T-helper 22 cell (primary cell): ENCODE data around the gene RRBP1.
"Not testable (repeated sequence)": the region's sequence is repeated elsewhere in the genome, so short reads cannot be mapped to it uniquely, and the experiment has no call there.

ENCODE experiments used
- DNase-seq: peaks from one replicate; pipeline ENCODE4 v3.0.0-alpha.2; 2020; ENCODE audit warnings: low read depth

Gene RRBP1

DNA sequence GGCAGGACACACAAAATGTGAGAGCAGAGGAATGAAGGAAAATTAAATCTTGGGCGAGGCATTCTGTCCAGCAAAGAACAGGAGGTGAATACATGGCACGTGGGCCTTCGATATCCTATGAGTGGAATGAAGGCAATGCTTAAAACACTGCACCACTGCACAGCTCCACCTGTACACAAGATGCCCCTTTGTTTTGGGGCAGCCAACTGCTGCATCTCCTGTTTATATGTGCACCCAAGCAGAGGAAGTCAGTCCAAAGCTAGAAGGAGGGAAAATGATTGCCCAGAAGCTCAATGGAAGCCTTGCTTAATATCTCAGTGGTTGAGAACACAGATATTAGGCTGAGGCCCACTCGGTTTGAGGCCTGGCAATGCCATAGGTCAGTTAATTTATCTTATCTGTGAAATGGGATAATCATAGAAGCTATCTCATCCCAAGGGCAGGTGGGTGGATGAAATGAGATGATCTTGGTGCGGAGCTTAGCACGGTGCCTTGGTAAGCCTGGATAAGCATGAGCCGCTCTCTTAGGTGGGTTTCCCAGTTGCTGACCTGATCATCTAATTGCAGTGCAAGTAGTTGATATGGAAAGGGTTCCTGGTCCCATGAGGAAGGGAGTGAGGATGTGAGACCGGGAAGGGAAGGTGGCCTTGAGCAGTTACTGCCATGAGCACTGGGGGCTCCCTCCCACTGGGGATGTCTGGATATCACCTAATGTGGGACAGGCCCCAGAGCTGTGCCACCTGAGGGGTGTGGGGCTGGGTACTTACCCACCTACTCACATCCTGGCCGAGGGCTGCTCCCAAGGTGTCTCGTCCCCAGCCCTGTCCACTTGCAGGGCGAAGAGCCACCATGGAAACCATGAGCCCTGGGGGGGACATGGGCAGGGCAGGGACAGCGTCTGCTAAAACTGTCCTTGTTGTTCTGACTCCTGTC lies 27.6 kb upstream of the RRBP1 start:
- DNase-seq, result no peak

DNA sequence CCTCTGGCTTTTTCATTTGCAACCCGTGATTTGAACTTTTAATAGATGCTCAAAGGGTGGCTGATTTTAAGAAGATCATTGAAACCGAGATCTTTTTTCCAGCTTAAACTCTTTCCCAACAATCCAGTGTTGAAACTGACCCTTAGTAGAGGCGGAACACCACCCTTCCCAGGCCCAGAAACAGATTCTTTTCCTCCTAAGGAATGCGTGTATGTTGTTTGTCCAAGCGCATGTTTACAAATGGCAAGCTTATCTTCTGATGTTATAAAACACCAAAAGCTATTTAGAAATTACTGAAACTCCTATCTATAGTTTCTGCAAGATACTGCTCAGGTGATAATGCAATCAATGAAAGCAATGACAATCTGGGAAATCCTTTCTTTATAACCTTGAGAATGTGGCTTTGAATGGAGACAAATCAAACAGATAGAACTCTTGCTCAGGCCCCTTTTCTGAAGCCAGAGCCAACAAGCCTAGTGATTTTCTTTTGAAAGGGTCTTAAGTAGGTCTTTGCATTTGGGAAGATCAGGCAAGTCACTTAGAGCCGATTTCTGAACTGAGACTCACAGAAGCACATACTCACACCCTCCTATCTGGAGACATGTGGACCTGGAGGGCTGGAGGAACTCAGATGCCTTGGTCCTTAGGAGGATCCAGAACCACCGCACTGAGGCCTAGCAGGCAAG lies 26.8 kb upstream of the RRBP1 start:
- no peak for DNase-seq

DNA sequence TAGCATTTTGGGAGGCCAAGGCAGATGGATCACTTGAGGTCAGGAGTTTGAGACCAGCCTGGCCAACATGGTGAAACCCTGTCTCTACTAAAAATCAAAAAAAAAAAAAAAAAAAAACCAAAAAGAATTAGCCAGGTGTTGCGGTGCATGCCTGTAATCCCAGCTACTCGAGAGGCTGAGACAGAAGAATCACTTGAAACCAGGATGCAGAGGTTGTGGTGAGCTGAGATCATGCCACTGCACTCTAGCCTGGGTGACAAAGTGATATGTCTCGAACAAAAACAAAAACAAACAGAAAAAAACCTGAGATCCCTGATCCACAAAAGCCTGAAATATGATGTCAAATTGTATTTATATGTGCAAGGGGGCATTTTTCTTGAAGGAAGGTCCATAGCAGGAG lies 25.9 kb upstream of the RRBP1 start:
- DNase-seq, result not testable (repeated sequence)

DNA sequence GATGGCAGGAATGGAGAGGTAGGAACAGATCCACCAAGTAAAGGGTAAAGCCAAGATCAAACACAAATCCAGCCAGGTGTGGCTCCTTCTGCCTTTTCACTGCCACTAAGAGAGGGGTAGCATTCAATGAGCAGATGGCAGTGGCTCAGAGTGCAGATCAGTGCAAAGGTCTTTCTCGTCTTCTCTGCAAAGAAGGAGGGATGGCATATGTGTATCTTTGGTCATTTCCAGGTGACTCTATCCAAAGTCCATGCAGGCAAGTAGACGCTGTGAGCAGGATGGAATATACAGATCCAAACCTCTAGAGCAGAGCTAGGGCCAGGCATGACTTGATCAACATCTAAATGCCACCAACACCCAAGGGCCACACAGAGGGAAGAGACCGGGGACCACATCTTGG lies 24.6 kb upstream of the RRBP1 start:
- DNase-seq, result no peak

GRCh38 chr20:17705916-17706315 lies 23.9 kb upstream of the RRBP1 start:
- no peak for DNase-seq

- no peak for DNase-seq
Measured at GRCh38 chr20:17704589-17705317, 22.7 kb upstream of the RRBP1 start.

DNA sequence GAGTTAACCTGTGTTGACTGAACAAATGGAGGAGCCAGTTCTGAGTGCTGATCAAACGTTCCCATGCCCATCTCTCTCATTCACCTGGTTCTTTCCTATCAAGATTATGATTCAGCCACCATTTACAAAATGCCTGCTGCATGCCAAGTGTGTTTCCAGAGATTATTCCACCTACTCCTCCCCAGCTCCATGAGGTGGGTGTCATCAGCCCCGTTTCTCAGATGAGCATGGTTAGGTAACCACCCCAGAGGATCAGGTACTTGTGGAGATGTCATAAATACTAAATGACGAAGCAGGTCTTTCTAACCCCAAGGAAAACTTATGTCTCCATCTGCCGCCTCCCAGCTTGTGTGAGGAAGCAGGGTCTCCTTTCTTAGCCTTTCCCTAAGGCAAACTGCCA lies 19.8 kb upstream of the RRBP1 start:
- DNase-seq, result no peak

- no peak for DNase-seq
Measured at GRCh38 chr20:17700637-17701036, 18.6 kb upstream of the RRBP1 start.

DNA sequence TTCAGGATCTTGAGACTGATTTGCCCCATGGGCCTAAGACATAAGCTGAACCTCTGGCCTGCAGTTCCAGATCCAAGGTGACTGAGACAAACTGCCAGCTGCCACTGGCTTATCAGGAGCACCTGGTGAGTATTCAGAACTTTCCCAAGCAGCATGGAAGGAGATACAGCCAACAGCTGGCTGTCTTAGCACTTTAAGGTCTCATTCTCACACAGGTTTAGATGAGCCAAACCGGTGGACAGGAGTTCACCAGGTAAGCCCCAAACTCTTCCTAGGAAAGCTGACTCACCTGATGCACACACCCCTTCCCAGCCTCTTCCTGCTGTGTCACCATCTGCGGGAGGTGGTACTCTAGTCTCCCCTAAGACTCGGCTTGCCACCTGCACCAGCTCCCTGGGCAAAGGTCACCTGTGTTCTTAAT lies 17.9 kb upstream of the RRBP1 start, which contains the start of gene BANF2:
BANF2 (plus strand) TSS at position 36 of the 421 bp plus-strand sequence. CDS start 25,060 bp downstream, outside the sequence.
- DNase-seq, result no peak

GRCh38 chr20:17698384-17698783 lies 16.3 kb upstream of the RRBP1 start:
- no peak for DNase-seq

DNA sequence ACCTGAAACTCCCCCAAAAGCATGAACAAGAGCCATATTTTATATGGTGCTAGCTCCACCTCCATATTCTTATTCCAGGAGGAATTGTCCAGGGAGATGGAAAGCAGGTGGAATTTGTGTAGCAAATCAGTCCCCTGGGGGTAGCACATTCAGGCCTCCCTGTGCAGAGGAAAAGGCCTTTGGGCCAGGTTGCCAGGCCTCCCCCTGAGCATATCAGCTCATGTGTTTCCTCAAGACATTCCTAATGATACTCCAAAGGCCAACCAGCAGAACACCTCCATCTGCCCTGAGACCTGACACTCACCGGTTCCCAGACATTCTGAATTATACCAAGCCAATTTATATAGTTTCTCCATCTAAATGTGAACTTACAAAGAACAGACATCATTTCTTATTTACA lies 15.1 kb upstream of the RRBP1 start:
- DNase-seq, result no peak

DNA sequence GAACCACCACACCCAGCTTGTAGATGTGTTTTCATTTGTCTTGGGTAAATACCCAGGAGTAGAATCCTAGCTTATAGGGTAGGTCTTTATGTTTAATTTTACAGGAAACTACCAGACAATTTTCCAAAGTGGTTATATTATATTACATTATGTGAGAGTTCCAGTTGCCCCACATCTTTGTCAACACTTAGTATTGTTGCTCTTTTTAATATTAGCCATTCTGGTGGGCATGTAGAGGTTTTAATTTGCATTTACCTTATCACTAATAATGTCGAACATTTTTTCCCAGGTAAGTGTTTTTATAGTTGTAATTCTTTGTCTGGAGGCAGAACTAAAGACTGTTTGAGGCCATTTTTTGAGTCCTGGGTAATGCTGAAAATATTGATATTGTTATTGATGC lies 14.2 kb upstream of the RRBP1 start:
- DNase-seq, result no peak

GRCh38 chr20:17694767-17695166 lies 12.7 kb upstream of the RRBP1 start:
- no peak for DNase-seq

DNA sequence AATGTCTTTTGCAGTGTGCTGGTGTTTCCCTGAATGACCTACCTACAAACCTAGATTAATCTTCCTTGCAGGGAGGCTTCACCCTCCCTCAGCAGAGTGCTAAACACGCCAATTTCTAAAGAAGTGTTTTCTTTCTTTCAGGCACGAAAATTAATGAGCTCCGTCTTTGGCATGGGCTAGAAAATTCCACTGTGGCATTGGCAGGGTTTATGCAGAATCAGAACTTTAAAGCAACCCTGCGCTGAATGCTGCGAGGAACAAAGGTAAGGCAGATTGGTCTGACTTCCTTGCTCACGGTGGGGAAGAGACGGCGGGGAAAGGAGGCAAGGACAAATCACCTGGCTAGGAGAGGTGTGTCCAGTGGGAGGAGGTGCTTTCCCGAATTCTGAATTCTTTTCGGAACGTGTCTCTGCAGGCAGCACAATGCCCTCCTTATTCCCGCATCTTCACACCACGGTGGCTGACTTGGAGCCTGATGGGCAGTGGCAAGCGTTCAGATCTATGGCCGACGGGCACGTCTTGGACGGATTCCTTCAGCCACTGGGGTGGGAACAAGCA lies 11.5 kb upstream of the RRBP1 start:
- no peak for DNase-seq

- no peak for DNase-seq
Measured at GRCh38 chr20:17691758-17692157, 9.7 kb upstream of the RRBP1 start.

DNA sequence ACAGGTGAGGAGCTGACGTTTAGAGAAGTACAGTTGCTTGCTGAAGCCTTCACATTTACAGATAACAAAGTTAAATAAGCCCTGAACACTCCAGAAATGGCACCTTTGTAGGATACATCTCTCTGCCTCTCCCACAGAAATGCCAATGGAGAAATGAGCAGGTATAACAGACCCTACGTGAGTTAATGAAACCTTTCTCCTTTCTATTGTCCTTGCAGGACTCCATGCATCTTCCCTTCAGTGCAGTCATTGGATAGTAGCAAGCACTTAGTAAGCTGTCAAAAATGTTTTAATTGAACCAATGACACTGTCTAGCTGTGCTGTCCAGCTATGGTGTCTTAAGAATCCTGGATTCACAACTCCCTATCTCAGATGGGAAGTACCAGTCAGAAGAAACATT lies 8.1 kb upstream of the RRBP1 start:
- DNase-seq, result no peak

DNA sequence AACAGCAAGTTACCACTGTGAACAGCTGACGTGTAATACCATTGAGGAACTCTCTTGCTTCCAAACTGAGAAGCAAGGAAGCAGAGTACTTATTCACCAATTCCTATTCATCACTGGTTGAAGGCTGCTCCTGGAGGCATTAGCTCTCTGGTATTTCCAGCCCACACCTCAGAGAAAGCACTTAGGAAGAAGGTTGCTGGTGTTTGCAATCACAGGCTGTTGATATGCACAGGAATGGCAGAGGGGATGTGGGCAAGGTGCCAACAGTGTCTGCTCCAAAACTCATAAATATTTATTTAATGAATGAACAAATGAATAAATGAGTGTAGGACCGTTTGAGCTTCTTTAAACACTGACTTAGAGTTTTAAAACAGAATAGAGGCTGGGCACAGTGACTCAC lies 6.9 kb upstream of the RRBP1 start:
- no peak for DNase-seq

GRCh38 chr20:17687800-17688199 lies 5.8 kb upstream of the RRBP1 start:
- no peak for DNase-seq

- no peak for DNase-seq
Measured at GRCh38 chr20:17685168-17685567, 3.1 kb upstream of the RRBP1 start.

DNA sequence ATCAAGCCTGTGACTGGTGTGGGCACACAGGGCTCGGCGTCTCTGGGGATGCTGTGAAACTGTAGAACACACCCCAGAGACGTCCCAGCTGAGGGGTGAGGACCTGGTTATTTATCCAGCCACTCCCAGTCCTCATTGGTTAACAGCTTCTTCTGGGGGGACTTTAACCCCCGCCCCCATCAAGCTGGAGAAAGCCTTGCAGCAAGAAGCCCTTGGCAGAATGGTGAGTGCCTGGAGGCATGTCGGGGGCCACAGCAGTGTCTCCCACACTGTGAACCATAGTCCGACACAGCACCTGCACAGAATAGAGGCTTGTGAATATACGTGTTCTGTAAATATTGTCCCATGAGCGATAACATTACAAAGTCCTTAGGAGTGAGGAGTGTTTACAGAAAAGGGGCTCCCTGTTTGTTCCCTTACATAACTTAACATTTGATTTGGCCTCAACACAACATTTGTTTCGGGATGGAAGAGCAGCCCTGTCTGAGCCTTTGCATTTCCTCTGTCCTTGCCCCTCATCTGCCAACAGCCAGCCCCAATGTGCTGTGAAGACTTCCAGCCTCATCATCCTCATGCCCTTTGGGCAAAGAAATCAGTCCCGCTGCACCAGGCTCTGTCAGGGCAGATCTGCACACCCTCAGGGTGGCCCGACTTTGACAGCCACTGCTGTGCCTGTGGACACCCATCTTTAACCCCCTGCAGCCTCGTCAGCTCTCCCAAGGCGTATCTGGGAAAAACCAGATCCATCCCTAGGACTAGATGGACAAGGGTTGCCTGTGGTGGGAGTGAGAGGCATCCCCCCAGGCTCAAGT lies 2.2 kb upstream of the RRBP1 start:
- no peak for DNase-seq
